ENCODE measurements around the gene AUH.
A peak's percentile ranks its signal among the peaks of the same experiment; 100 is the strongest.
"Not testable (repeated sequence)": the region's sequence is repeated elsewhere in the genome, so short reads cannot be mapped to it uniquely, and the experiment has no call there.

The AUH gene

GRCh38 chr9:91378695-91379127 lies 17.0 kb upstream of the AUH start:
- DNase-seq, result no peak

GRCh38 chr9:91378054-91378453 lies 16.3 kb upstream of the AUH start:
- not testable (repeated sequence) for DNase-seq

- no peak for DNase-seq
Measured at GRCh38 chr9:91376239-91376638, 14.5 kb upstream of the AUH start.

GRCh38 chr9:91374939-91375338 lies 13.2 kb upstream of the AUH start:
- DNase-seq, result no peak

GRCh38 chr9:91371894-91372293 lies 10.2 kb upstream of the AUH start:
- DNase-seq, result no peak

GRCh38 chr9:91370006-91370405 lies 8.3 kb upstream of the AUH start:
- not testable (repeated sequence) for DNase-seq

GRCh38 chr9:91364702-91365101 lies 3.0 kb upstream of the AUH start:
- no peak for DNase-seq

GRCh38 chr9:91364005-91364404 lies 2.3 kb upstream of the AUH start:
- DNase-seq, result no peak

GRCh38 chr9:91362051-91362611 lies 413 bp upstream of the AUH start:
- no peak for DNase-seq

- no peak for DNase-seq
Measured at GRCh38 chr9:91360551-91361290, 997 bp downstream of the AUH start.

- no peak for DNase-seq
Measured at GRCh38 chr9:91359734-91360470, 1.8 kb downstream of the AUH start.

- DNase-seq, result no peak
Measured at GRCh38 chr9:91359083-91359482, 2.6 kb downstream of the AUH start.

- no peak for DNase-seq
Measured at GRCh38 chr9:91354881-91355280, 6.8 kb downstream of the AUH start.

GRCh38 chr9:91349115-91349555 lies 12.6 kb downstream of the AUH start:
- DNase-seq, result no peak

GRCh38 chr9:91348191-91348807 lies 13.4 kb downstream of the AUH start:
- DNase-seq, result no peak

GRCh38 chr9:91347377-91347776 lies 14.3 kb downstream of the AUH start:
- DNase-seq, result no peak

- no peak for DNase-seq
Measured at GRCh38 chr9:91346644-91347043, 15.1 kb downstream of the AUH start.

- DNase-seq, result no peak
Measured at GRCh38 chr9:91345978-91346377, 15.7 kb downstream of the AUH start.

GRCh38 chr9:91342575-91342974 lies 19.1 kb downstream of the AUH start:
- peak; percentile 0 for DNase-seq

- DNase-seq, result no peak
Measured at GRCh38 chr9:91341749-91342148, 20.0 kb downstream of the AUH start.

- DNase-seq, result no peak
Measured at GRCh38 chr9:91341258-91341746, 20.4 kb downstream of the AUH start.

- DNase-seq, result no peak
Measured at GRCh38 chr9:91340395-91340967, 21.2 kb downstream of the AUH start.

- no peak for DNase-seq
Measured at GRCh38 chr9:91338681-91339080, 23.0 kb downstream of the AUH start.

Data from DMS79 (cell line).